ENCODE data around the gene PKLR.

The PKLR gene

GRCh38 chr1:155313261-155313660 lies 12.0 kb upstream of the PKLR start:
- no peak for DNase-seq
- in situ Hi-C loops (cut with HindIII; ENCODE audit: low pct_ligation_motif_present, low sequenced_read_pairs), result no loop called here
- peaks cover 46% of the 10 kb centered on the region for H3K36me3 ChIP-seq (replicated peaks)
- no peaks in the 10 kb centered on the region for H3K27me3 ChIP-seq (replicated peaks)
- no peak overlapping the region for H3K27ac ChIP-seq
- TF ChIP-seq CTCF (IDR thresholded peaks at IDR 0.05; ENCODE audit: low read depth, low read length, missing control alignments), result no peak
- no peak overlapping the region for H3K4me3 ChIP-seq (ENCODE audit: low read depth, low read length)

GRCh38 chr1:155309423-155310021 lies 8.3 kb upstream of the PKLR start:
- in situ Hi-C loops (cut with HindIII; ENCODE audit: low pct_ligation_motif_present, low sequenced_read_pairs), result no loop called here
- Histone ChIP-seq H3K27me3 (replicated peaks) (no peaks in the 10 kb centered on the region), H3K36me3 (replicated peaks) (peaks cover 26% of the 10 kb centered on the region), H3K4me3 (ENCODE audit: low read depth, low read length) (peak overlapping the region; percentile 93), H3K27ac (peak overlapping the region; percentile 91)
- TF ChIP-seq CTCF (IDR thresholded peaks at IDR 0.05; ENCODE audit: low read depth, low read length, missing control alignments), result peak; percentile 18
- no peak for DNase-seq

- Histone ChIP-seq H3K27me3 (replicated peaks) (no peaks in the 10 kb centered on the region), H3K27ac (peak within 1 kb of the TSS; percentile 91), H3K4me3 (ENCODE audit: low read depth, low read length) (peak within 1 kb of the TSS; percentile 93), H3K36me3 (replicated peaks) (peaks cover 21% of the 10 kb centered on the region)
- in situ Hi-C loops (cut with HindIII; ENCODE audit: low pct_ligation_motif_present, low sequenced_read_pairs), result no loop called here
- TF ChIP-seq CTCF (IDR thresholded peaks at IDR 0.05; ENCODE audit: low read depth, low read length, missing control alignments), result no peak
- DNase-seq, result peak; percentile 99
Observed at GRCh38 chr1:155308493-155309422, 7.5 kb upstream of the PKLR start, which contains the start of gene FDPS. TSS of gene FDPS (plus strand) at chr1:155308866. CDS start at chr1:155309790, 924 bp downstream.

GRCh38 chr1:155307247-155307740 lies 6.1 kb upstream of the PKLR start:
- TF ChIP-seq CTCF (IDR thresholded peaks at IDR 0.05; ENCODE audit: low read depth, low read length, missing control alignments), result peak; percentile 48
- DNase-seq, result peak; percentile 28
- no peak overlapping the region for H3K4me3 ChIP-seq (ENCODE audit: low read depth, low read length)
- H3K27me3 ChIP-seq (replicated peaks), result no peaks in the 10 kb centered on the region
- in situ Hi-C loops (cut with HindIII; ENCODE audit: low pct_ligation_motif_present, low sequenced_read_pairs), result no loop called here
- peaks cover 9% of the 10 kb centered on the region for H3K36me3 ChIP-seq (replicated peaks)
- no peak overlapping the region for H3K27ac ChIP-seq

- in situ Hi-C loops (cut with HindIII; ENCODE audit: low pct_ligation_motif_present, low sequenced_read_pairs), result no loop called here
- DNase-seq, result no peak
- no peak for TF ChIP-seq CTCF (IDR thresholded peaks at IDR 0.05; ENCODE audit: low read depth, low read length, missing control alignments)
- Histone ChIP-seq H3K4me3 (ENCODE audit: low read depth, low read length) (no peak overlapping the region), H3K36me3 (replicated peaks) (no peaks in the 10 kb centered on the region), H3K27me3 (replicated peaks) (no peaks in the 10 kb centered on the region), H3K27ac (no peak overlapping the region)
Observed at GRCh38 chr1:155305881-155306391, 4.7 kb upstream of the PKLR start.
